HepG2 (cell line): Measurements from ENCODE around the gene BCAS4. TPM values are rescaled to one million over a fixed set of nuclear protein-coding genes. Genes with fewer than 3 reads are reported as not detected.

ENCODE experiments used
- ATAC-seq: fragments of 200-7000 bp; cut with Tn5 transposase; 3 replicates; pipeline ENCODE4 v1.9.1; 2020; ENCODE audit warnings: mild to moderate bottlenecking, moderate library complexity
- BruUV-seq: library from RNA; stranded (reverse); fragments of 400-500 nt; replicated peaks from 2 replicates; lab custom pipeline; 2021; lab: Mats Ljungman, UMichigan
- CTCF ChIA-PET: fragments of 300-600 bp; formaldehyde crosslinking; extraction: SDS; loops from one replicate; lab custom pipeline; 2021; ENCODE audit warnings: low total read pairs, inconsistent platforms, low intra/inter-chr PET ratio; lab: Yijun Ruan, JAX
- POLR2A ChIA-PET: fragments of 350-600 bp; sonication (Branson Sonifier 250); formaldehyde crosslinking; loops from one replicate; lab custom pipeline; 2020; ENCODE audit warnings: antibody characterized with exemption, inconsistent platforms; lab: Yijun Ruan, JAX
- DNase-seq: peaks from one replicate; pipeline ENCODE4 v3.0.0-alpha.2; 2015; ENCODE audit warnings: low spot score
- FAIRE-seq: peaks from 3 replicates; lab custom pipeline; 2011; peaks lifted over from hg19 to GRCh38; lab: Jason Lieb, UNC
- H2AFZ ChIP-seq: one replicate; pipeline ENCODE4 v1.6.1; 2011; ENCODE audit warnings: low read length, inconsistent platforms
- H3K27ac ChIP-seq: fragments of 300-600 bp; 3 replicates; pipeline ENCODE4 v1.8.0; 2011; ENCODE audit warnings: mixed run types, mild to moderate bottlenecking, mixed read lengths, low read length, inconsistent platforms; ENCODE audit not compliant: insufficient read depth; ENCODE audit errors: extremely low read length
- H3K27me3 ChIP-seq, 2 experiments: fragments of 200-600 bp in 1 of 2; 2 replicates in 1 of 2; 3 replicates in 1 of 2; pipeline versions ENCODE4 v1.6.0 to v1.8.0; 2011; ENCODE audit warnings: low read length in 2 of 2, mild to moderate bottlenecking in 2 of 2, moderate library complexity in 2 of 2, inconsistent platforms in 1 of 2; ENCODE audit not compliant: insufficient read depth in 2 of 2, control insufficient read depth in 1 of 2
- H3K36me3 ChIP-seq, 2 experiments: fragments of 200-600 bp in 1 of 2; replicated peaks in 1 of 2; 2 replicates in 1 of 2; 3 replicates in 1 of 2; pipeline versions ENCODE4 v1.5.1 to v1.8.0; 2011; ENCODE audit warnings: low read length in 2 of 2, inconsistent platforms in 1 of 2; ENCODE audit not compliant: insufficient read depth in 2 of 2, control insufficient read depth in 1 of 2
- H3K4me1 ChIP-seq: 2 replicates; pipeline ENCODE4 v1.5.1; 2012; ENCODE audit warnings: low read length, inconsistent platforms; ENCODE audit not compliant: insufficient read depth
- H3K4me2 ChIP-seq: 2 replicates; pipeline ENCODE4 v1.6.0; 2011; ENCODE audit warnings: low read depth, low read length, inconsistent platforms
- H3K4me3 ChIP-seq, 3 experiments: fragments of 200-600 bp in 1 of 3; sonication (generic), shearing (Covaris generic) in 1 of 3; replicated peaks in 1 of 3; 2 replicates each; pipeline ENCODE4 v1.5.1; 2011 to 2016; ENCODE audit warnings: low read length in 3 of 3, inconsistent platforms in 2 of 3, low read depth in 2 of 3, mild to moderate bottlenecking in 2 of 3, control low read depth in 1 of 3, mixed read lengths in 1 of 3; ENCODE audit not compliant: insufficient read depth in 1 of 3
- H3K79me2 ChIP-seq: one replicate; pipeline ENCODE4 v1.6.1; 2011; ENCODE audit warnings: low read length, inconsistent platforms; ENCODE audit not compliant: insufficient read depth
- H3K9ac ChIP-seq: 2 replicates; pipeline ENCODE4 v1.6.0; 2011; ENCODE audit warnings: mild to moderate bottlenecking, low read depth, low read length, inconsistent platforms; ENCODE audit not compliant: insufficient read depth
- H3K9me3 ChIP-seq: 2 replicates; pipeline ENCODE4 v1.5.1; 2012; ENCODE audit warnings: mild to moderate bottlenecking, low read length
- H4K20me1 ChIP-seq: 2 replicates; pipeline ENCODE4 v1.6.0; 2011; ENCODE audit warnings: inconsistent platforms, mild to moderate bottlenecking, low read length, moderate library complexity; ENCODE audit not compliant: insufficient read depth
- ARHGAP35 ChIP-seq: sonication (generic); formaldehyde crosslinking; IDR thresholded peaks from 2 replicates; pipeline ENCODE4 v1.9.0; 2022; ENCODE audit warnings: mild to moderate bottlenecking, inconsistent platforms, moderate library complexity, missing genetic modification reagents, borderline replicate concordance
- ERF ChIP-seq: IDR thresholded peaks from 2 replicates; pipeline ENCODE4 v1.6.1; 2018; ENCODE audit warnings: missing biosample characterization, missing genetic modification reagents
- MED8 ChIP-seq: sonication (generic); formaldehyde crosslinking; IDR thresholded peaks from 2 replicates; pipeline ENCODE4 v1.8.1; 2023; ENCODE audit warnings: mild to moderate bottlenecking, missing genetic modification reagents; ENCODE audit not compliant: insufficient replicate concordance
- NAIF1 ChIP-seq: sonication (generic); formaldehyde crosslinking; IDR thresholded peaks from 2 replicates; pipeline ENCODE4 v1.5.0; 2020; ENCODE audit warnings: mild to moderate bottlenecking, missing genetic modification reagents, borderline replicate concordance
- SNAI1 ChIP-seq: sonication (generic); formaldehyde crosslinking; IDR thresholded peaks from 2 replicates; pipeline ENCODE4 v1.5.0; 2020; ENCODE audit warnings: mild to moderate bottlenecking, missing genetic modification reagents, borderline replicate concordance
- SNAPC5 ChIP-seq: sonication (generic); formaldehyde crosslinking; IDR thresholded peaks from 2 replicates; pipeline ENCODE4 v1.8.1; 2023; ENCODE audit warnings: mild to moderate bottlenecking, missing genetic modification reagents, borderline replicate concordance
- TMF1 ChIP-seq: sonication (generic); formaldehyde crosslinking; IDR thresholded peaks from 2 replicates; pipeline ENCODE4 v1.8.1; 2022; ENCODE audit warnings: low read depth, missing genetic modification reagents
- ZBTB46 ChIP-seq: sonication (generic); formaldehyde crosslinking; IDR thresholded peaks from 2 replicates; pipeline ENCODE4 v1.4.0; 2020; ENCODE audit warnings: mild to moderate bottlenecking, missing genetic modification reagents, borderline replicate concordance
- ZFP1 ChIP-seq: IDR thresholded peaks from 2 replicates; pipeline ENCODE4 v1.6.1; 2016
- ZNF44 ChIP-seq: sonication (generic); formaldehyde crosslinking; IDR thresholded peaks from 2 replicates; pipeline ENCODE4 v1.5.1; 2020; ENCODE audit warnings: mild to moderate bottlenecking, missing genetic modification reagents
- WGBS: methylation state at CpG from one replicate; pipeline ENCODE4 v1.1.6; 2017; ENCODE audit warnings: low lambda C conversion rate; 5-methylcytosine and 5-hydroxymethylcytosine counted together
- in situ Hi-C: cut with HindIII; loops from 2 replicates; pipeline ENCODE4 v1.10.0; 2017; ENCODE audit warnings: low pct_unique_long_range_greater_than_20kb; ENCODE audit not compliant: extremely low pct_ligation_motif_present
- intact Hi-C: fragments of 100-400 bp; cut with micrococcal nuclease; formaldehyde crosslinking; loops from one replicate; pipeline ENCODE4 v1.10.0; 2022; ENCODE audit not compliant: unreplicated experiment
- polyA plus RNA-seq, 8 experiments: library from polyadenylated mRNA; depleted of rRNA in 3 of 8; stranded (reverse) in 7 of 8; unstranded in 1 of 8; fragments of >200 nt; fragmentation: Illumina TruSeq in 4 of 8; extraction: Trizol in 4 of 8; gene quantifications; 2 replicates each; pipeline versions ENCODE4 v1.2.1 to v1.2.3, GENCODE V29; 2011 to 2016; ENCODE audit warnings: low read depth in 4 of 8, missing spikeins in 1 of 8, mixed read lengths in 1 of 8; ENCODE audit not compliant: insufficient read depth in 1 of 8
- total RNA-seq, 5 experiments: library from RNA; depleted of rRNA; stranded (reverse); fragments of >200 nt; fragmentation: Illumina TruSeq; extraction: Trizol; gene quantifications; 2 replicates each; pipeline ENCODE4 v1.2.3, GENCODE V29; 2016; ENCODE audit warnings: low read depth in 1 of 5
- TF ChIP-seq, protein P1 (sequence below): IDR thresholded peaks from 2 replicates; pipeline ENCODE4 v1.6.1; 2016; ENCODE audit warnings: low read depth, borderline replicate concordance

BCAS4 gene
- total and polyA plus RNA-seq, 2 of the 13 experiments (the other 11 are each of a cell fraction or from before 2014, with no cell fraction given): 7.2 to 8.0 TPM

DNA sequence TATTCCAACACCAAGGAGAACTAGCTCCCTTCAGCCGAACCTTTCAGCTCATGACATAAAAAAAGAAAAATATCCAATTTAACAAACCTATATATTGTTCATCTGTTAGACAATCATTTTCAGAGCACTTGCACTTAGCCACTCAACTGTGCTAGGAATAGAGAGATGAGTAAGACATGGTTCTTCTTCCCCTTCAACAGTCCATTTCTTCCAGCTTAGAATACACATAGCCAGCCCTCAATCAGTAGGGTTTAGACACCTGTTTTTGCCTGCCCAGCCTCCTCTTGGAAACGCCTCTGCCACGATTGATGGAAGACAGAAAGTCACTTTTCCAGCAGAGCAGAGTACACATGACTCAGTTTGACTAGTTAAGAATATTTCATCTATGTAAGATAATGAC is 114.6 kb downstream of the BCAS4 start:
- in situ Hi-C loops: no loop called here
- no peak for FAIRE-seq
- POLR2A ChIA-PET: interaction anchor here (0.7 kb wide), 1 partner anchor 20 kb away, joined by 5 read pairs; no protein-coding TSS in a partner anchor
- Histone ChIP-seq H3K4me3 (no peak overlapping the region), H3K9me3 (no peaks in the 10 kb centered on the region), H3K4me2 (no peak overlapping the region), H3K27me3 (no peaks in the 10 kb centered on the region)
- BruUV-seq: no TSS peak
- TF ChIP-seq, protein P1, sequence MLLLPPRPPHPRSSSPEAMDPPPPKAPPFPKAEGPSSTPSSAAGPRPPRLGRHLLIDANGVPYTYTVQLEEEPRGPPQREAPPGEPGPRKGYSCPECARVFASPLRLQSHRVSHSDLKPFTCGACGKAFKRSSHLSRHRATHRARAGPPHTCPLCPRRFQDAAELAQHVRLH (CRISPR knock-in tag): no peak
- no peak for TF ChIP-seq MED8 (CRISPR knock-in tag)
- no peak for TF ChIP-seq ZFP1
- no peak for TF ChIP-seq NAIF1 (CRISPR knock-in tag)
- TF ChIP-seq SNAPC5 (CRISPR knock-in tag): no peak
- no peak for TF ChIP-seq ZNF44 (CRISPR knock-in tag)
- no peak for TF ChIP-seq ERF (CRISPR knock-in tag)
- no peak for TF ChIP-seq TMF1 (CRISPR knock-in tag)
- TF ChIP-seq, all 625 proteins: peak for 0
- Histone ChIP-seq H3K27ac (no peak overlapping the region), H3K79me2 (peaks cover 95% of the 10 kb centered on the region), H4K20me1 (peaks cover 50% of the 10 kb centered on the region), H3K36me3 (peaks cover 7 to 37% of the 10 kb centered on the region in 2 experiments), H3K4me1 (peaks cover 13% of the 10 kb centered on the region), H2AFZ (no peak overlapping the region), H3K9ac (no peak overlapping the region)
- DNase-seq: no peak
- no peak for ATAC-seq
- intact Hi-C loops: no loop called here
- 97% methylated on average over 3 of the region's 3 CpGs for WGBS
- CTCF ChIA-PET: no interaction called here

- H3K4me3 ChIP-seq: no peak overlapping the region
- in situ Hi-C loops (no loop called here), intact Hi-C loops (no loop called here)
- no peaks in the 10 kb centered on the region for H3K27me3 ChIP-seq
- no peak overlapping the region for H2AFZ ChIP-seq
- peaks cover 95% of the 10 kb centered on the region for H3K79me2 ChIP-seq
- H3K4me2 ChIP-seq: no peak overlapping the region
- FAIRE-seq (no peak), DNase-seq (no peak), ATAC-seq (no peak)
- H3K9me3 ChIP-seq: no peaks in the 10 kb centered on the region
- TF ChIP-seq SNAI1 (CRISPR knock-in tag) (no peak), ARHGAP35 (CRISPR knock-in tag) (no peak), ZBTB46 (CRISPR knock-in tag) (no peak)
- no TSS peak for BruUV-seq
- POLR2A ChIA-PET: interaction anchor here (0.6 to 1.4 kb wide), 3 partner anchors 16 to 123 kb away, joined by 4 to 5 read pairs (median 4); no protein-coding TSS in a partner anchor
- peaks cover 13% of the 10 kb centered on the region for H3K4me1 ChIP-seq
- 94% methylated on average over 3 of the region's 3 CpGs for WGBS
- H3K27ac ChIP-seq: no peak overlapping the region
- CTCF ChIA-PET: no interaction called here
- H4K20me1 ChIP-seq: peaks cover 60% of the 10 kb centered on the region
- H3K9ac ChIP-seq: no peak overlapping the region
- H3K36me3 ChIP-seq: peaks cover 7 to 36% of the 10 kb centered on the region in 2 experiments
These were observed 116.2 kb downstream of the BCAS4 start for GRCh38 chr20:50911030-50911429.
